ENCODE results near the gene BCL3.
"Not testable (repeated sequence)": the region's sequence is repeated elsewhere in the genome, so short reads cannot be mapped to it uniquely, and the experiment has no call there.

BCL3 gene

GRCh38 chr19:44721369-44721768 is 27.1 kb upstream of the BCL3 start:
- DNase-seq: not testable (repeated sequence)

- no peak for DNase-seq
Measured at GRCh38 chr19:44722131-44723121, 26.1 kb upstream of the BCL3 start.

GRCh38 chr19:44723299-44723951 is 25.1 kb upstream of the BCL3 start:
- DNase-seq: no peak

- DNase-seq: peak; percentile 50
Measured at GRCh38 chr19:44723952-44724319, 24.6 kb upstream of the BCL3 start.

GRCh38 chr19:44725251-44725650 is 23.3 kb upstream of the BCL3 start:
- no peak for DNase-seq

GRCh38 chr19:44725684-44726083 is 22.8 kb upstream of the BCL3 start:
- no peak for DNase-seq

- DNase-seq: no peak
Measured at GRCh38 chr19:44726465-44726864, 22.0 kb upstream of the BCL3 start.

- no peak for DNase-seq
Measured at GRCh38 chr19:44728178-44728577, 20.3 kb upstream of the BCL3 start.

GRCh38 chr19:44729516-44730033 is 18.9 kb upstream of the BCL3 start:
- no peak for DNase-seq

GRCh38 chr19:44731081-44731480 is 17.4 kb upstream of the BCL3 start:
- no peak for DNase-seq

- no peak for DNase-seq
Measured at GRCh38 chr19:44731622-44732021, 16.9 kb upstream of the BCL3 start.

GRCh38 chr19:44732235-44733014 is 16.1 kb upstream of the BCL3 start:
- no peak for DNase-seq

- no peak for DNase-seq
Measured at GRCh38 chr19:44734357-44734756, 14.2 kb upstream of the BCL3 start.

- DNase-seq: no peak
Measured at GRCh38 chr19:44735011-44735410, 13.5 kb upstream of the BCL3 start.

GRCh38 chr19:44737238-44738071 is 11.1 kb upstream of the BCL3 start:
- DNase-seq: no peak

GRCh38 chr19:44738136-44738535 is 10.4 kb upstream of the BCL3 start:
- DNase-seq: no peak

- DNase-seq: no peak
Measured at GRCh38 chr19:44738603-44739558, 9.6 kb upstream of the BCL3 start.

GRCh38 chr19:44740351-44740824 is 8.1 kb upstream of the BCL3 start:
- DNase-seq: no peak

GRCh38 chr19:44741258-44741731 is 7.2 kb upstream of the BCL3 start:
- no peak for DNase-seq

GRCh38 chr19:44741841-44742329 is 6.6 kb upstream of the BCL3 start:
- peak; percentile 61 for DNase-seq

All from COR-L47 (cell line).